Measurements from ENCODE around the gene SCNN1A.

The SCNN1A gene

GRCh38 chr12:6384499-6385436, 9.4 kb upstream of the SCNN1A start:
- DNase-seq (ENCODE audit: low read depth in 3 of 3) = no peak

- no peak for DNase-seq (ENCODE audit: low read depth in 3 of 3)
Observed at GRCh38 chr12:6383572-6384498, 8.5 kb upstream of the SCNN1A start, which contains the start of gene LTBR. Gene LTBR, plus strand, starts transcription at chr12:6384162. Its CDS starts 197 bp downstream, at chr12:6384359.

- DNase-seq (ENCODE audit: low read depth in 3 of 3) = no peak
Observed at GRCh38 chr12:6382982-6383381, 7.6 kb upstream of the SCNN1A start.

GRCh38 chr12:6382371-6382770, 7.0 kb upstream of the SCNN1A start:
- no peak for DNase-seq (ENCODE audit: low read depth in 3 of 3)

- no peak for DNase-seq (ENCODE audit: low read depth in 3 of 3)
Observed at GRCh38 chr12:6380141-6381121, 5.1 kb upstream of the SCNN1A start.

- no peak for DNase-seq (ENCODE audit: low read depth in 3 of 3)
Observed at GRCh38 chr12:6378709-6379472, 3.5 kb upstream of the SCNN1A start.

- no peak for DNase-seq (ENCODE audit: low read depth in 3 of 3)
Observed at GRCh38 chr12:6377667-6377994, 2.3 kb upstream of the SCNN1A start.

- no peak for DNase-seq (ENCODE audit: low read depth in 3 of 3)
Observed at GRCh38 chr12:6376870-6377666, 1.7 kb upstream of the SCNN1A start.

GRCh38 chr12:6376079-6376869, 911 bp upstream of the SCNN1A start:
- DNase-seq (ENCODE audit: low read depth in 3 of 3) = no peak

- no peak for DNase-seq (ENCODE audit: low read depth in 3 of 3)
Observed at GRCh38 chr12:6374786-6375160, 590 bp downstream of the SCNN1A start.

GRCh38 chr12:6374028-6374785, 1.2 kb downstream of the SCNN1A start:
- no peak for DNase-seq (ENCODE audit: low read depth in 3 of 3)

- no peak for DNase-seq (ENCODE audit: low read depth in 3 of 3)
Observed at GRCh38 chr12:6373022-6373787, 2.2 kb downstream of the SCNN1A start.

GRCh38 chr12:6372403-6373003, 2.9 kb downstream of the SCNN1A start:
- no peak for DNase-seq (ENCODE audit: low read depth in 3 of 3)

GRCh38 chr12:6370994-6371754, 4.2 kb downstream of the SCNN1A start:
- DNase-seq (ENCODE audit: low read depth in 3 of 3) = no peak

- no peak for DNase-seq (ENCODE audit: low read depth in 3 of 3)
Observed at GRCh38 chr12:6370576-6370935, 4.8 kb downstream of the SCNN1A start.

- no peak for DNase-seq (ENCODE audit: low read depth in 3 of 3)
Observed at GRCh38 chr12:6369916-6370575, 5.3 kb downstream of the SCNN1A start.
